ENCODE results near the gene CALHM3. TPM values are rescaled to one million over a fixed set of nuclear protein-coding genes. Genes with fewer than 3 reads are reported as not detected.

Gene CALHM3
- total RNA-seq, 1 experiment from 2014 or later = not detected

GRCh38 chr10:103510791-103511752 is 32.0 kb upstream of the CALHM3 start:
- Mint-ChIP-seq H3K36me3 (ENCODE audit: insufficient read depth, unreplicated experiment) (no peaks in the 10 kb centered on the region), H3K9me3 (ENCODE audit: unreplicated experiment) (no peaks in the 10 kb centered on the region), H3K4me1 (ENCODE audit: insufficient read depth, unreplicated experiment) (no peaks in the 10 kb centered on the region), H3K4me3 (ENCODE audit: unreplicated experiment) (no peak overlapping the region), H3K27me3 (ENCODE audit: insufficient read depth, unreplicated experiment) (no peaks in the 10 kb centered on the region), H3K27ac (ENCODE audit: low read depth, unreplicated experiment) (no peak overlapping the region)
- DNase-seq (ENCODE audit: unreplicated experiment) = no peak
- BruUV-seq (replicated peaks) = no TSS peak
- ChIA-PET POLR2A (interaction anchor here (1.1 kb wide), 1 partner anchor 20 kb away, joined by 3 read pairs; no protein-coding TSS in a partner anchor), CTCF (no interaction called here)
- no peak for TF ChIP-seq CTCF (IDR thresholded peaks at IDR 0.05; ENCODE audit: unreplicated experiment)
- intact Hi-C loops (cut with micrococcal nuclease) = no loop called here

- no peaks in the 10 kb centered on the region for H3K27me3 Mint-ChIP-seq (ENCODE audit: insufficient read depth, unreplicated experiment)
- no peaks in the 10 kb centered on the region for H3K9me3 Mint-ChIP-seq (ENCODE audit: unreplicated experiment)
- no peaks in the 10 kb centered on the region for H3K4me1 Mint-ChIP-seq (ENCODE audit: insufficient read depth, unreplicated experiment)
- no peak overlapping the region for H3K4me3 Mint-ChIP-seq (ENCODE audit: unreplicated experiment)
- TF ChIP-seq CTCF (IDR thresholded peaks at IDR 0.05; ENCODE audit: unreplicated experiment) = no peak
- no TSS peak for BruUV-seq (replicated peaks)
- ChIA-PET CTCF (no interaction called here), POLR2A (interaction anchor here (1.1 kb wide), 1 partner anchor 19 kb away, joined by 3 read pairs; no protein-coding TSS in a partner anchor)
- no peaks in the 10 kb centered on the region for H3K36me3 Mint-ChIP-seq (ENCODE audit: insufficient read depth, unreplicated experiment)
- intact Hi-C loops (cut with micrococcal nuclease) = no loop called here
- DNase-seq (ENCODE audit: unreplicated experiment) = no peak
- no peak overlapping the region for H3K27ac Mint-ChIP-seq (ENCODE audit: low read depth, unreplicated experiment)
Measured at GRCh38 chr10:103510046-103510685, 31.1 kb upstream of the CALHM3 start.

GRCh38 chr10:103507235-103508191 is 28.5 kb upstream of the CALHM3 start:
- Mint-ChIP-seq H3K4me1 (ENCODE audit: insufficient read depth, unreplicated experiment) (peaks cover 6% of the 10 kb centered on the region), H3K36me3 (ENCODE audit: insufficient read depth, unreplicated experiment) (no peaks in the 10 kb centered on the region), H3K27ac (ENCODE audit: low read depth, unreplicated experiment) (no peak overlapping the region), H3K9me3 (ENCODE audit: unreplicated experiment) (no peaks in the 10 kb centered on the region), H3K27me3 (ENCODE audit: insufficient read depth, unreplicated experiment) (no peaks in the 10 kb centered on the region), H3K4me3 (ENCODE audit: unreplicated experiment) (no peak overlapping the region)
- CTCF ChIA-PET = interaction anchor here (0.6 kb wide), 1 partner anchor 658 kb away, joined by 3 read pairs; no protein-coding TSS in a partner anchor
- intact Hi-C loops (cut with micrococcal nuclease) = no loop called here
- no peak for TF ChIP-seq CTCF (IDR thresholded peaks at IDR 0.05; ENCODE audit: unreplicated experiment)
- POLR2A ChIA-PET = no interaction called here
- no TSS peak for BruUV-seq (replicated peaks)
- DNase-seq (ENCODE audit: unreplicated experiment) = no peak

All from MCF 10A (cell line).